HG02759 (cell line): Measurements from ENCODE around the gene SLIT3.
"Not testable (repeated sequence)": the region's sequence is repeated elsewhere in the genome, so short reads cannot be mapped to it uniquely, and the experiment has no call there.

ENCODE experiments used
- ATAC-seq: cut with Tn5 transposase; IDR thresholded peaks from one replicate; pipeline ENCODE4 v1.9.1; 2021; ENCODE audit warnings: mild to moderate bottlenecking, moderate library complexity; ENCODE audit not compliant: unreplicated experiment

SLIT3 gene

GRCh38 chr5:169151051-169151805, 149.7 kb downstream of the SLIT3 start:
- no peak for ATAC-seq

GRCh38 chr5:169150108-169150507, 150.8 kb downstream of the SLIT3 start:
- ATAC-seq, result no peak

GRCh38 chr5:169149317-169149716, 151.6 kb downstream of the SLIT3 start:
- no peak for ATAC-seq

DNA sequence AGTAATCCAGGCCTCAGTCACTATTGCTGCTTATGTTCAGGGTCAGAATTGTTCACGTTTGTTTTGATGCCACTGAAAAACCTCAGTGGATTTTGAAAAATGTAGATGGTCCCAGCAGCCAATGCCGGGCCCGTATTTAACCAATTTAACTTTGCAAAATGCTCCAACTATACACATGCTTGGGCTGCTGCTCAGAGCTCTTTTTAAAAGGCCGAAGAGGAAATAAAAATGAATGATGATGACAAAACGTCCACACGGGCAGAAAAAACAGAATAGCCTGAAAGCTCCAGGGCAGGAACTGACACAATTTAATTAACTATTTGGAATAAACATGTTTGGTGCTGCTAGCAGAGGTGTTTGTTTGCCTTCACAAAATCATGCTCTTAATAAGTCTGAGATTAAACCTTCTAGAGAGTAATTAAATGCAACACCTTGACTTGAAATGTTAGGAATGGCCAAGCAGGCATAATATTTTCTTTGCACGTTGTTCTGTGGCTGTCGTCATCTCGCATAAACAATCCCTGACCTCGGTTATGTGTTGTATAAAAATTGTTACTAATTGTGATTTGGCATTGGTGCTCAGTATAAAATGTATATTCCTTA, 152.7 kb downstream of the SLIT3 start:
- no peak for ATAC-seq

GRCh38 chr5:169147534-169147933, 153.4 kb downstream of the SLIT3 start:
- no peak for ATAC-seq

- ATAC-seq, result no peak
Measured at GRCh38 chr5:169146158-169146557, 154.8 kb downstream of the SLIT3 start.

DNA sequence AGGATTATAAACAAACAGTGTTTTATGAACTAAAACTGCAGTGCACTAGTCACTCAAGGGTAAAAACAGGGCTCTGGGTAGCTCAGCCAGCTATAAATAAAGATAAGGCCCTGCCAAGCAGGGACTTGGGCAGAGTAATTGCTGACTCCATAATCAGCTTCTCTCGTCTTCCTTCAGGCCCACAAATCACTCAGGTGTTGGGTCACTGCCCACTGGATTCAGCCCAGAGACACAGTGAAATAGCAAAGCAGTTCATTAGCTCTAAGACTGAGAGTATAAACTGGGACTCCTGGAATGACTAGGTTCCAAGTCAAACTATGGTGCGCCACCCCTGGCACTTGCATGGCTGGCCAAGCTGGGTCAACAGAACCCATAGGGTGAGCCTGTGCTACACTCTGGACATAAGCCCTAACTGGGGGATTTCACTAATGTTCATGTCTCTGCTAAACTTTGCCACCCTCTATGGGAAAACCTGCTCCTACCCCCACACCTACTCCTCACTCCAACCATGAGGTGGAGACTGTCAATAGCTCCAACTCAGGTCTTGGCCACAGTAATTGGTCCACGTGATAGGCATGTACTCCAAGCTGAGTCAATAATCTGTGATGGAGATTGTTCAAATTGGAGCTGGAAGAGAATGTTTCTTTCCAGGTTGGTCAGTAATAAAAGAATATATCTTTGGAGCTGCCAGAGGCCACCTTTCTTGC, 158.5 kb downstream of the SLIT3 start:
- ATAC-seq, result no peak

- not testable (repeated sequence) for ATAC-seq
Measured at GRCh38 chr5:169140215-169140614, 160.7 kb downstream of the SLIT3 start.

DNA sequence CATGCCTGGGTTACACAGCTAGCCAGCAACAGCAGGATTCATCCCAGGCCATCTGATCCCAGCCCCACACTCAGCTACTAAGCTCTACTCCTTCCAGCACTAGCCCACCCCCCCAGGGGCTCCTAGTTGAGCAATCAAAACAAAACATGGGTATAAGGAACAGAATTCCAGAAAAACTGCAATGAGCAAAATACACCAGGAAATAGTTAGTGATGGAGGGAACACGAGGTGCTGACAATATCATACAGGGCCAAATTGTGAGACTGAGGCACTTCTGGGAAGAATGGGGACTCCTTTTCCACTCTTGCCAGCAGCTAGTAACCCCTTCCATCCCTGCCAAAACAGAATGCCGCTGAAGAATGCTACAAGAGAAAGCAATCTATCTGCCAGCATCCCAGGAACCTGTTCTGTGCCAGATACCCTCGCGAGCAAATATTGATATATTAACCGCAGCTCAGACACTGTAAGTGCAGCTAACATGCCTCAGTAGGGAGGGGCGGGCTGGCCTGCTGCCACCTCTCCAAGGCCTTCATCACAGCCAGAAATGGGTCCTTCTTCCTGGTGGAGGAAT, 161.4 kb downstream of the SLIT3 start:
- no peak for ATAC-seq

DNA sequence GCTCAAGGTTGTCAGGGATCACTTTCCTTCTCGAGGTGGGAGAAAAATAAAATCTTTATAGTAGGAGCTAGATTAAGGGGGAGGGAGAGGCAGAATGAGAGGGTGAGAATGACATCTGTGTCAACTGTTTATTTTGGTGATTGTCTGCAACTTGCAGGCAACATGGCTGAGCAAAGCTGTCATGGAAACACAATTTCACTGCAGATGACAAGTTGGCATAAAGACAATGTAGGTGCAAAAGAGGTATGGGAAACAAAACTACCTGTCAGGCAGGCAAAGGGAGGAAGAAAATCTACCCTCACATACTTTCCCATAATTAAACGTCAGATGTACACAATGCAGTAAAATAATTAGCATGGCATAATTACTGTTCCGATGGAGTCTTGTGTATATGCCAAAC, 167.4 kb downstream of the SLIT3 start:
- no peak for ATAC-seq

GRCh38 chr5:169132302-169132660, 168.7 kb downstream of the SLIT3 start:
- ATAC-seq, result no peak

DNA sequence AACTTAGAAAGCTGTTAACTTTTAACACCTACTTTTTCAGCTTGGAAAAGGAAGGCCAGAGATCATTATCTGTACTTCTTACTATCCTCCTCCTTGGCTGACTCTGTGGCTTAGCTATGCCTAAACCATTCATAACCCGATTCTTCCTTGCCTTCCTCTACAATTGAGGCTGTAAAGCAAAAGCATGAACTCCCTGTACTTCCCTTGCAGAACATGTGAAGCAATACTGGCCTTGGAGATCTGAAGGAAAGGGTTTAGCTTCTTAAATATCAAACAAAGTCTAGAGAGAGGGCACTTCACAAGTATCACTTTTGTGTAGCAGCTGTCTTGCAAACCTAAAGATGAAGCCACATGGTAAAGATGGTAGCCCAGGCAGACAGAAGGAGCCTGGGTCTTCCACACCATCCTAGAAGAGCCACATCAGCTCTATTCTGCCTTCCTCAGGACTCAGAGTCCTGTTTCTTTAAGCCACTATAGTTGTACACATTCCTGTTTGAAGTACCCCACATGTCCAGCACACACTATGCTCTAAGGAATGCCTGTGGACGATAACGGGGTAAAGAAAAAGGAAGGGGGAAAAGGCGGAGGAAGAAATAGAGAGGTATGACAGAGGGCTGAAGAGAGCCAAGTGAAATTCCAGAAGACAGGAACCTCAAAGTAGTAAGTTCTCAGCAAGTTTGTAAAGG, 169.2 kb downstream of the SLIT3 start:
- ATAC-seq, result no peak

DNA sequence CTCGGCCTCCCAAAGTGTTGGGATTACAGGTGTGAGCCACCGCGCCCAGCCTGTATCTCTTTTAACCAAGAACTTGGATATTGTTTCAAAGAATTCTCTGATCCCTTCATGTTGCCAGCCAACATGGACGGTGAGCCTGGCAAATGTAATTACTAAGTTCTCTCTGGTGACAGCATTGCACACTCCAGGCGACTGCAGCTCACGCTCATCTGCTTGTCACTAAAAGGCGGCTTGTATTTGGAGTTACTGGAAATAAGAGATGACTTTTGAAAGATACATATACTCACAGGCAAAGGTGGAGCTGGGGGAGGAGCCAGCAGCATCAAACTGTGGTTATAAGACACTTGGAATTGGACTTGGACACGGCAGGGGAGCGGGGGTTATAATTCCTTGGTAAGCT, 172.3 kb downstream of the SLIT3 start:
- ATAC-seq, result no peak

GRCh38 chr5:169127431-169127830, 173.5 kb downstream of the SLIT3 start:
- ATAC-seq, result no peak

DNA sequence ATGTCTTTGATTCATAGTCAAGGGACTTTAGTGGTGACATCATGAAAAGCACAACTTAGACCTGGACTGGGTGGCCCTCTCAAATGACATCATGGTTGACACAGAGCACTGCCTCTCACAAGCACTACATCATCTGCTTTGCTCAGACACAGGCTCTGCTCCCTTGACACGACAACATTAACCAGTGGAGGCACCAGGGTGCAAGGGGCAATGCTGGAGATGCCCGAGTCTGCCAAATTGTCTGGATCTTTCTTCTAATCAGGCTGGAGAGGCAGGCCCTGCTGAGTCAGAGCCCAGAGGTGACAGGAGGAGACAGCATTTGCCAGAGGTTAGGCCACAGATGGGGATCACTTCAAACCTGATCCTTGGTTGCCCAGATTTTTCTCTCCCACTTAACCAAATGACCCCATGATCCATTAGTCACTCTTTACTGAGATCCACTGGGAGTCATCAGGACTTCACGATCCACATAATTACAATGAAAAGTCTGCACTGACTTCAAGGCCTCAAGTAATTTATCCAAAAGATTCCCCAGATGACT, 174.4 kb downstream of the SLIT3 start:
- no peak for ATAC-seq

GRCh38 chr5:169125571-169125970, 175.4 kb downstream of the SLIT3 start:
- ATAC-seq, result no peak

DNA sequence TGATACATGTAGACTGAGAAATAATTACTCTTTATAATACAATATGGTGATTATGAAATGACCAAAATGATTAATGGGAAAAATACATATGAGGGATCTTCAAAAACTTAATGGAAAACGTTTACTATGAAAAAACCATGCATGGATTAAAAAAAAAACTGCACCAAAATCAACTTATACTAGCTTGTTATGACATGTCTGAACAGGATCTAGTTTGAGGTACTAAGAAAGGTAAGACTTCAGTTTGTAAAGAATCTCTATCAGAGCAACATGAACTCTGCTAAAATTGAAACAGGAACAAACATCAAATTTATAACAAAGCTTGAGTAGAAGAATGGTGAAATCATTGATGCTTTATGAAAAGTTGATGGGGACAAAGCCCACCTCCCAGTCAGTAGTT, 178.0 kb downstream of the SLIT3 start:
- no peak for ATAC-seq

GRCh38 chr5:169121630-169122420, 179.1 kb downstream of the SLIT3 start:
- ATAC-seq, result no peak

DNA sequence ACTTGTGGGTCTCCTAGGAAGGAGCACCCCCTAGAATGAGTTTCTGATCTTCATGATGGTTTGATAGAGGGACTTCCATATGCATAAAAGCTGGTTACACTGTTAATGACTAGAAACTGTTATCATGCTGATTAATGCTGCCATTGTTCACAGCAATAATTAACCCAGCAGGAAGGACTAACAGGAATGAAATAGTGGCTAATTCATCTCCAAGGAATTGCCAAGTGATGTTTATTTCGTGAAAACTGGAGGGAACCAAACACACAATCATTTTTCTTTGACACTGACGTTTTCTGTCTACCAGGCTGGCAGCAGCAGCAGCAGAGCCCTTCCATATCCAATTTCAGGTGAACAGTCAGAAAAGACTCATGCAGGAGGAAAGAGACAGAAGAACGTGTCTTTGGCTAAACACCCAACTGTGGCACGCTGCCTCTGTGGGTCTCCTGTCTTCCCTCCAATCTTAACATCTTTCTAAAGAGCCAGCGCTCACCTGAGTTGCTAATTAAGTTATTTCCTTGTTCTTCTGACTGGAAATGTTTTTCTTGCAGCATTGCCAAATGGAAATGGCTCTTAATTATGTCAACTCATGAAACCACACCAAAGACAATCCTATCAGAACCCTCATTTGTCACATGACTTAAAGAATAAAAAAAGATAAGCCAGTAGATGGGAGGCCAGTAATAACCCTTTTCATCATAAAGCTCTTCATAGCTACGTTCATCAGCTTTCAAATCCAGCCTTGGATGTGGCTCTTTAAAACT, 181.5 kb downstream of the SLIT3 start:
- no peak for ATAC-seq
